OCI-LY1 (cell line): Measurements from ENCODE around the gene GOLGA8H.
"Not testable (repeated sequence)": the region's sequence is repeated elsewhere in the genome, so short reads cannot be mapped to it uniquely, and the experiment has no call there.

Experiments
- EZH2 ChIP-seq: fragments of 200-600 bp; sonication (generic), shearing (Covaris generic); IDR thresholded peaks from 2 replicates; pipeline ENCODE4 v1.8.0; 2017; ENCODE audit warnings: borderline replicate concordance, mixed run types, mild to moderate bottlenecking, antibody characterized with exemption, low read length, moderate library complexity, mixed read lengths
- TF ChIP-seq, protein P1 (sequence below): fragments of 200-600 bp; sonication (generic), shearing (Covaris generic); IDR thresholded peaks from 2 replicates; pipeline ENCODE4 v1.5.1; 2017; ENCODE audit warnings: mild to moderate bottlenecking, antibody characterized with exemption, low read length, moderate library complexity, mixed read lengths

DNA sequence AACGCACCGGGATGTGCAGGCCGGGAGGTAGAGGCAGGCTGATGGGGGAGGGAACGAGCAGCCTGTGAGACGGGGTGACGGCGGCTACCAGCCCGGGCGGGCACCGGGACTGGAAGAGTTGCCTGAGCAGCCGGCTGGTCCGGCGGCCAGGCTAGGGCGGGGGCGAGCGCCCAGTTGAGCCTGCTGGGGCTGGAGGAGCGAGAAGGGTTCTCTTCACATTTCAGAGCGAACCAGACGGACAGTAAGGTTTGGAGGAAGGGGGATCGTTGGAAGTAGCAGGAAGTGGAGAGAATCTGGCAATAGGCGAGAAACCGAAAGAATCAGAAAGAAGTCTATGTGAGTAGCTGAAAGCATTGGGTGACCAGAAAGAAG, 22.4 kb downstream of the GOLGA8H start:
- TF ChIP-seq, protein P1, sequence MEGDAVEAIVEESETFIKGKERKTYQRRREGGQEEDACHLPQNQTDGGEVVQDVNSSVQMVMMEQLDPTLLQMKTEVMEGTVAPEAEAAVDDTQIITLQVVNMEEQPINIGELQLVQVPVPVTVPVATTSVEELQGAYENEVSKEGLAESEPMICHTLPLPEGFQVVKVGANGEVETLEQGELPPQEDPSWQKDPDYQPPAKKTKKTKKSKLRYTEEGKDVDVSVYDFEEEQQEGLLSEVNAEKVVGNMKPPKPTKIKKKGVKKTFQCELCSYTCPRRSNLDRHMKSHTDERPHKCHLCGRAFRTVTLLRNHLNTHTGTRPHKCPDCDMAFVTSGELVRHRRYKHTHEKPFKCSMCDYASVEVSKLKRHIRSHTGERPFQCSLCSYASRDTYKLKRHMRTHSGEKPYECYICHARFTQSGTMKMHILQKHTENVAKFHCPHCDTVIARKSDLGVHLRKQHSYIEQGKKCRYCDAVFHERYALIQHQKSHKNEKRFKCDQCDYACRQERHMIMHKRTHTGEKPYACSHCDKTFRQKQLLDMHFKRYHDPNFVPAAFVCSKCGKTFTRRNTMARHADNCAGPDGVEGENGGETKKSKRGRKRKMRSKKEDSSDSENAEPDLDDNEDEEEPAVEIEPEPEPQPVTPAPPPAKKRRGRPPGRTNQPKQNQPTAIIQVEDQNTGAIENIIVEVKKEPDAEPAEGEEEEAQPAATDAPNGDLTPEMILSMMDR: not testable (repeated sequence)
- TF ChIP-seq EZH2: not testable (repeated sequence)
